ENCODE data around the gene FGF14.

GRCh38 chr13:102002287-102002686 lies 399.6 kb downstream of the FGF14 start:
- TF ChIP-seq CTCF (IDR thresholded peaks at IDR 0.05): no peak
- no peak for TF ChIP-seq POLR2A (IDR thresholded peaks at IDR 0.05)
